Tibial nerve (tissue), 4 donors: Measurements from ENCODE around the gene ZDHHC19.

Source experiments
- CTCF ChIP-seq, 5 experiments: fragments of 200-600 bp in 3 of 5; fragments of 450-650 bp in 2 of 5; sonication (generic) in 3 of 5; IDR thresholded peaks; one replicate each; pipeline ENCODE4 v1.5.1; 2016 to 2019; ENCODE audit warnings: antibody characterized with exemption in 5 of 5, mild to moderate bottlenecking in 3 of 5, moderate library complexity in 2 of 5
- EP300 ChIP-seq, 2 donors: sonication (generic); formaldehyde crosslinking; IDR thresholded peaks; one replicate each; pipeline ENCODE4 v1.6.1; 2017; ENCODE audit warnings: antibody characterized with exemption in 2 of 2, mild to moderate bottlenecking in 1 of 2
- POLR2A ChIP-seq, 2 donors: fragments of 450-650 bp; IDR thresholded peaks; one replicate each; pipeline ENCODE4 v1.6.1; 2017; ENCODE audit warnings: antibody characterized with exemption in 2 of 2, mild to moderate bottlenecking in 2 of 2, moderate library complexity in 2 of 2

- TF ChIP-seq POLR2A (IDR thresholded peaks at IDR 0.05) (no peak), CTCF (IDR thresholded peaks at IDR 0.05) (no peak), EP300 (IDR thresholded peaks at IDR 0.05) (no peak)
These were observed 49.6 kb upstream of the ZDHHC19 start for GRCh38 chr3:196260784-196261183.
